ENCODE data around the gene PSMC3. TPM values are rescaled to one million over a fixed set of nuclear protein-coding genes. Genes with fewer than 3 reads are reported as not detected.
A peak's percentile ranks its signal among the peaks of the same experiment; 100 is the strongest.

PSMC3 gene
- total RNA-seq, 6 experiments from 2014 or later, result 52.5 to 98.1 (median 63.3) TPM

DNA sequence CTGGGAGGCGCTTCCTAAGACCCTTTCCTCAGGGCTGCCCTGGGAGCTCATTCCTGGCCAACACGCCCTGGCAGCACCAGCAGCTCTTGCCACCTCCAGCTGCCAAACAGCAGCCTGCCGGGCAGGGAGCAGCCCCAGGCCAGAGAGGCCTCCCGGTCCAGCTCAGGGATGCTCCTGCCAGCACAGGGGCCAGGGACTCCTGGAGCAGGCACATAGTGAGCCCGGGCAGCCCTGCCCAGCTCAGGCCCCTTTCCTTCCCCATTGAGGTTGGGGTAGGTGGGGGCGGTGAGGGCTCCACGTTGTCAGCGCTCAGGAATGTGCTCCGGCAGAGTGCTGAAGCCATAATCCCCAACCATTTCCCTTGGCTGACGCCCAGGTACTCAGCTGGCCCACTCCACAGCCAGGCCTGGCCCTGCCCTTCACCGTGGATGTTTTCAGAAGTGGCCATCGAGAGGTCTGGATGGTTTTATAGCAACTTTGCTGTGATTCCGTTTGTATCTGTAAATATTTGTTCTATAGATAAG lies 10.2 kb downstream of the PSMC3 start:
- DNase-seq, result no peak
- Histone ChIP-seq H3K27me3 (no peaks in the 10 kb centered on the region), H3K36me3 (peaks cover 0 to 38% (median 15%) of the 10 kb centered on the region in 4 donors), H3K27ac (peak overlapping the region in 1 of 3 donors; percentile 13), H3K4me3 (no peak overlapping the region), H3K9me3 (no peaks in the 10 kb centered on the region), H3K4me1 (no peaks in the 10 kb centered on the region)
- ATAC-seq, result peak; percentile 19 to 35 (median 28)
- TF ChIP-seq, protein P1, sequence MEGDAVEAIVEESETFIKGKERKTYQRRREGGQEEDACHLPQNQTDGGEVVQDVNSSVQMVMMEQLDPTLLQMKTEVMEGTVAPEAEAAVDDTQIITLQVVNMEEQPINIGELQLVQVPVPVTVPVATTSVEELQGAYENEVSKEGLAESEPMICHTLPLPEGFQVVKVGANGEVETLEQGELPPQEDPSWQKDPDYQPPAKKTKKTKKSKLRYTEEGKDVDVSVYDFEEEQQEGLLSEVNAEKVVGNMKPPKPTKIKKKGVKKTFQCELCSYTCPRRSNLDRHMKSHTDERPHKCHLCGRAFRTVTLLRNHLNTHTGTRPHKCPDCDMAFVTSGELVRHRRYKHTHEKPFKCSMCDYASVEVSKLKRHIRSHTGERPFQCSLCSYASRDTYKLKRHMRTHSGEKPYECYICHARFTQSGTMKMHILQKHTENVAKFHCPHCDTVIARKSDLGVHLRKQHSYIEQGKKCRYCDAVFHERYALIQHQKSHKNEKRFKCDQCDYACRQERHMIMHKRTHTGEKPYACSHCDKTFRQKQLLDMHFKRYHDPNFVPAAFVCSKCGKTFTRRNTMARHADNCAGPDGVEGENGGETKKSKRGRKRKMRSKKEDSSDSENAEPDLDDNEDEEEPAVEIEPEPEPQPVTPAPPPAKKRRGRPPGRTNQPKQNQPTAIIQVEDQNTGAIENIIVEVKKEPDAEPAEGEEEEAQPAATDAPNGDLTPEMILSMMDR (IDR thresholded peaks at IDR 0.05), result no peak
- no peak for TF ChIP-seq POLR2A (IDR thresholded peaks at IDR 0.05)
- WGBS (ENCODE audit: insufficient coverage, low coverage, low lambda C conversion rate, missing lambda C conversion rate), result 0% methylated on average over 1 of the region's 13 CpGs
- intact Hi-C loops (cut with DNase I), result no loop called here

DNA sequence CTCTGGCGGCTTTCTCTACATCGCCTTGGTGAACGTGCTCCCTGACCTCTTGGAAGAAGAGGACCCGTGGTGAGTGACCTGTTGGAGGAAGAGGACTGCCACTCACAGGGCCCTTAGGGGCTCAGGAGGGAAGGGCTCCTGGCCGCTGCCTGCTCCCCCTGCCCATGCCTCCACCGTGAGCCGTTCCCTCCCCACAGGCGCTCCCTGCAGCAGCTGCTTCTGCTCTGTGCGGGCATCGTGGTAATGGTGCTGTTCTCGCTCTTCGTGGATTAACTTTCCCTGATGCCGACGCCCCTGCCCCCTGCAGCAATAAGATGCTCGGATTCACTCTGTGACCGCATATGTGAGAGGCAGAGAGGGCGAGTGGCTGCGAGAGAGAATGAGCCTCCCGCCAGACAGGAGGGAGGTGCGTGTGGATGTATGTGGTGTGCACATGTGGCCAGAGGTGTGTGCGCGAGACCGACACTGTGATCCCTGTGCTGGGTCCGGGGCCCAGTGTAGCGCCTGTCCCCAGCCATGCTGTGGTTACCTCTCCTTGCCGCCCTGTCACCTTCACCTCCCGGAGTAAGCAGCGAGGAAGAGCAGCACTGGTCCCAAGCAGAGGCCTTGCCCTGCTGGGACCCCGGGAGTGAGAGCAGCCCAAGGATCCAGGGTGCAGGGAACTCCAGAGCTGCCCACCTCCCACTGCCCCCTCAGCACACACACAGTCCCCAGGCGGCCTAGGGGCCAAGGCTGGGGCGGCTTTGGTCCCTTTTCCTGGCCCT lies 11.0 kb downstream of the PSMC3 start:
- H3K27me3 ChIP-seq, result no peaks in the 10 kb centered on the region
- peak overlapping the region in 1 of 3 donors; percentile 13 for H3K27ac ChIP-seq
- no peaks in the 10 kb centered on the region for H3K4me1 ChIP-seq
- WGBS (ENCODE audit: insufficient coverage, low coverage, low lambda C conversion rate, missing lambda C conversion rate), result no CpG with 5 or more reads among the region's 31 CpGs
- H3K36me3 ChIP-seq, result peaks cover 0 to 31% (median 10%) of the 10 kb centered on the region in 4 donors
- no peak overlapping the region for H3K4me3 ChIP-seq
- ATAC-seq (peak in 1 of 4 donors; percentile 5), DNase-seq (no peak)
- intact Hi-C loops (cut with DNase I), result no loop called here
- TF ChIP-seq POLR2A (IDR thresholded peaks at IDR 0.05), result no peak
- TF ChIP-seq, protein P1 (IDR thresholded peaks at IDR 0.05), result no peak
- H3K9me3 ChIP-seq, result no peaks in the 10 kb centered on the region

DNA sequence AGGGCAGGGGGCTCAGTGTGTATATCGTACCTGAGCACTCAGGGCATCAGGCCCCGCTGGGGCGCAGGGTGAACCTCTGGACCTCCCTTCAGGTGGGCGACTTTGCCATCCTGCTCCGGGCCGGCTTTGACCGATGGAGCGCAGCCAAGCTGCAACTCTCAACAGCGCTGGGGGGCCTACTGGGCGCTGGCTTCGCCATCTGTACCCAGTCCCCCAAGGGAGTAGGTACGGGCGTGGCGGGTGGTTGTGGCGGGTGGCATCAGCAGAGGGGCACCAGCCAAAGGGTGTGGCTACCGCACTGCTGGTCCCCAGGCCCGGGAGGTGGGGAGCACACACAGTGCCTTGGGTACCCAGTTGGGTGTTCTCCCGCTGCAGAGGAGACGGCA lies 11.6 kb downstream of the PSMC3 start:
- H3K4me1 ChIP-seq, result no peaks in the 10 kb centered on the region
- H3K4me3 ChIP-seq, result no peak overlapping the region
- no peak overlapping the region for H3K27ac ChIP-seq
- H3K36me3 ChIP-seq, result peaks cover 0 to 25% (median 7%) of the 10 kb centered on the region in 4 donors
- H3K9me3 ChIP-seq, result no peaks in the 10 kb centered on the region
- intact Hi-C loops (cut with DNase I), result no loop called here
- DNase-seq (peak in 1 of 3 donors; percentile 55), ATAC-seq (no peak)
- H3K27me3 ChIP-seq, result no peaks in the 10 kb centered on the region
- TF ChIP-seq POLR2A (IDR thresholded peaks at IDR 0.05), result no peak
- TF ChIP-seq, protein P1 (IDR thresholded peaks at IDR 0.05), result no peak
- WGBS (ENCODE audit: insufficient coverage, low coverage, low lambda C conversion rate, missing lambda C conversion rate), result no CpG with 5 or more reads among the region's 19 CpGs

DNA sequence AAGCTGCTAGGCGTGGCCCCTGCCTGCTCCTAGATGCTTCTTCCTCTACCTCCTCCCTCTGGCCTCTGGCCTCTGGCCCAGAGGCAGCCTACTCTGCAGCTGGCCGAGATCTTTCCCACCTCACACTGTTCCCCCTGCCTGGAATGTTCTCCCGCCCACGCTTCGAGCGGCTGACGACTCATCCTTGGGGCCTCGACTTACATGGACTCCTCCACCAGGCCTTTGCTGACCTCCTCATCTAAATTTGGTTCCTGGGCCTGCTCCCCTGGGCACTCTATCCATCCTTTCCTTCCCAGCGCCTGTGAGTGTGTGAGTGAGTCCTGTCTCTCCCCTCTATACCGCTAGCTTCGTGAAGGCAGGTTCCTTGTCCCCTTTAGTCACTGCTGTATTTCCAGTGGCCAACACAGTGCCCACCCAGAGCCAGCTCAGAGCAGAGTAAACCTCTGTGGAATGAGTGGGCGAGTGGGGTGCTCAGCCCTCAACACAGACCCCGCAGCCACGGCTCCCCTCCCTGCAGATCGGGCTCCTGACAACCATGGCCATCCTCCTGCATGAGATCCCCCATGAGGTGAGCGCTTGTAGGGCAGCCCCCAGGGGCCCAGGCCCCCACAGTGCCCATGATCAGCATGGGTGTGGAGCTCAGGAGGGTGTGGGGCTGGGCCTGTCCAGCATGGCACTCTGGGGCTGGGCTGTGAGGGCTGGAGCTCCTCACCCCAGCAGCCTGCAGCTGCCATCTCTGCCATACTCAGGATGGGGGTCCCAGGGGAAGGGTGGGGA lies 12.1 kb downstream of the PSMC3 start:
- no peaks in the 10 kb centered on the region for H3K27me3 ChIP-seq
- intact Hi-C loops (cut with DNase I), result no loop called here
- peaks cover 0 to 3% (median 0%) of the 10 kb centered on the region in 4 donors for H3K4me1 ChIP-seq
- WGBS (ENCODE audit: insufficient coverage, low coverage, low lambda C conversion rate, missing lambda C conversion rate), result 66% methylated on average over 4 of the region's 16 CpGs
- H3K27ac ChIP-seq, result no peak overlapping the region
- H3K36me3 ChIP-seq, result peaks cover 0 to 22% (median 4%) of the 10 kb centered on the region in 4 donors
- no peak for DNase-seq
- no peak for ATAC-seq
- TF ChIP-seq POLR2A (IDR thresholded peaks at IDR 0.05), result no peak
- TF ChIP-seq, protein P1 (IDR thresholded peaks at IDR 0.05), result no peak
- no peak overlapping the region for H3K4me3 ChIP-seq
- H3K9me3 ChIP-seq, result no peaks in the 10 kb centered on the region

All from right lobe of liver (tissue), 6 donors.